Measurements from ENCODE around the gene CPSF4L.

CPSF4L gene

DNA sequence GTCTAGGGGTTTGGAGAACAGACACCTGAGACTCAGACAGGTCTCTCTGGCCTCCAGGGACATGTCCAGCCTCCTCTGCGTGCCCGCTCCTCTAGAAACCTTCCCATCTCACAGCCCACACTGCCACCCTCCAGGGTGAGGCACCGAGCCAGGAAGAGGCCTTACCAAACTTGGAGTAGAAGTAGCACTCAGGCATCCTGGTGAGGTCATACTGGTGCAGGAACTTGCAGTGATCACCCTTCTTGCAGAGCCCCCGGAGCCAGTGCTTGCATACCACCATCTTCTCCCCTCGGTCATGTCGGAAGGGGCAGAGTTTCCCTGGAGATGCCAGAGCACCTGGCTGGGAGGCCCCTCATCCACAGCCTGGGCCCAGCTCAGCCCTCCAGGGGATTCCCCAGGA lies 4.2 kb downstream of the CPSF4L start:
- no peak overlapping the region for H3K4me3 ChIP-seq (replicated peaks; ENCODE audit: insufficient read depth, low read length)
- no peaks in the 10 kb centered on the region for H3K27me3 ChIP-seq (ENCODE audit: insufficient read depth, poor library complexity, severe bottlenecking)
- DNase-seq (ENCODE audit: low read depth in 1 of 2, low spot score in 1 of 2) = no peak
- no peak overlapping the region for H3K27ac ChIP-seq (replicated peaks)
- TF ChIP-seq, protein P1, sequence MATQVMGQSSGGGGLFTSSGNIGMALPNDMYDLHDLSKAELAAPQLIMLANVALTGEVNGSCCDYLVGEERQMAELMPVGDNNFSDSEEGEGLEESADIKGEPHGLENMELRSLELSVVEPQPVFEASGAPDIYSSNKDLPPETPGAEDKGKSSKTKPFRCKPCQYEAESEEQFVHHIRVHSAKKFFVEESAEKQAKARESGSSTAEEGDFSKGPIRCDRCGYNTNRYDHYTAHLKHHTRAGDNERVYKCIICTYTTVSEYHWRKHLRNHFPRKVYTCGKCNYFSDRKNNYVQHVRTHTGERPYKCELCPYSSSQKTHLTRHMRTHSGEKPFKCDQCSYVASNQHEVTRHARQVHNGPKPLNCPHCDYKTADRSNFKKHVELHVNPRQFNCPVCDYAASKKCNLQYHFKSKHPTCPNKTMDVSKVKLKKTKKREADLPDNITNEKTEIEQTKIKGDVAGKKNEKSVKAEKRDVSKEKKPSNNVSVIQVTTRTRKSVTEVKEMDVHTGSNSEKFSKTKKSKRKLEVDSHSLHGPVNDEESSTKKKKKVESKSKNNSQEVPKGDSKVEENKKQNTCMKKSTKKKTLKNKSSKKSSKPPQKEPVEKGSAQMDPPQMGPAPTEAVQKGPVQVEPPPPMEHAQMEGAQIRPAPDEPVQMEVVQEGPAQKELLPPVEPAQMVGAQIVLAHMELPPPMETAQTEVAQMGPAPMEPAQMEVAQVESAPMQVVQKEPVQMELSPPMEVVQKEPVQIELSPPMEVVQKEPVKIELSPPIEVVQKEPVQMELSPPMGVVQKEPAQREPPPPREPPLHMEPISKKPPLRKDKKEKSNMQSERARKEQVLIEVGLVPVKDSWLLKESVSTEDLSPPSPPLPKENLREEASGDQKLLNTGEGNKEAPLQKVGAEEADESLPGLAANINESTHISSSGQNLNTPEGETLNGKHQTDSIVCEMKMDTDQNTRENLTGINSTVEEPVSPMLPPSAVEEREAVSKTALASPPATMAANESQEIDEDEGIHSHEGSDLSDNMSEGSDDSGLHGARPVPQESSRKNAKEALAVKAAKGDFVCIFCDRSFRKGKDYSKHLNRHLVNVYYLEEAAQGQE (IDR thresholded peaks at IDR 0.05; ENCODE audit: insufficient replicate concordance, low read depth) = no peak
- TF ChIP-seq, protein P2, sequence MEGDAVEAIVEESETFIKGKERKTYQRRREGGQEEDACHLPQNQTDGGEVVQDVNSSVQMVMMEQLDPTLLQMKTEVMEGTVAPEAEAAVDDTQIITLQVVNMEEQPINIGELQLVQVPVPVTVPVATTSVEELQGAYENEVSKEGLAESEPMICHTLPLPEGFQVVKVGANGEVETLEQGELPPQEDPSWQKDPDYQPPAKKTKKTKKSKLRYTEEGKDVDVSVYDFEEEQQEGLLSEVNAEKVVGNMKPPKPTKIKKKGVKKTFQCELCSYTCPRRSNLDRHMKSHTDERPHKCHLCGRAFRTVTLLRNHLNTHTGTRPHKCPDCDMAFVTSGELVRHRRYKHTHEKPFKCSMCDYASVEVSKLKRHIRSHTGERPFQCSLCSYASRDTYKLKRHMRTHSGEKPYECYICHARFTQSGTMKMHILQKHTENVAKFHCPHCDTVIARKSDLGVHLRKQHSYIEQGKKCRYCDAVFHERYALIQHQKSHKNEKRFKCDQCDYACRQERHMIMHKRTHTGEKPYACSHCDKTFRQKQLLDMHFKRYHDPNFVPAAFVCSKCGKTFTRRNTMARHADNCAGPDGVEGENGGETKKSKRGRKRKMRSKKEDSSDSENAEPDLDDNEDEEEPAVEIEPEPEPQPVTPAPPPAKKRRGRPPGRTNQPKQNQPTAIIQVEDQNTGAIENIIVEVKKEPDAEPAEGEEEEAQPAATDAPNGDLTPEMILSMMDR (IDR thresholded peaks at IDR 0.05; ENCODE audit: insufficient read depth, low read length) = no peak
- no peak for TF ChIP-seq POLR2AphosphoS5 (IDR thresholded peaks at IDR 0.05; ENCODE audit: low read depth)
- no peak for TF ChIP-seq SPI1 (IDR thresholded peaks at IDR 0.05; ENCODE audit: borderline replicate concordance, low read depth)
- no peak for TF ChIP-seq GABPA (IDR thresholded peaks at IDR 0.05; ENCODE audit: low read depth)

DNA sequence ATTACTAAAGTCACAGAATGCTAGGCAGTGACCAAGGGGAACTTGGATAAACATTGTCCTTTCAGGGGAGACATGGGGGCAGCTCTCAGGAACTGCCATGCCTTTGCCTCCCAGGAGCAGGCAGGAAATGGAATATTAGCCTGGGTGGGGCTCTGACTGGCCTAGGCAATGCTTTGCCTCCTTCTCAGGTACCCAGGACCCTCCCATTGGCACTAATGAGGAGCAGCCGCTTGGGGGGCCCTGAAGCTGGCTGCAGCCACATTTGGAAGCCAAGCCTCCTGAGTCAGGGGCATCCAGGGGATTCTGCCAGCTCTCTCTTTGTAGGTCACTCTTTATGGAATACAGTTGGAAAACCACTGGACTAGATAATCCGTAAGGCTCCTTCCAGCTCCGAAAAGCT lies 5.5 kb downstream of the CPSF4L start:
- H3K27me3 ChIP-seq (ENCODE audit: insufficient read depth, poor library complexity, severe bottlenecking) = no peaks in the 10 kb centered on the region
- H3K27ac ChIP-seq (replicated peaks) = no peak overlapping the region
- no peak for TF ChIP-seq POLR2AphosphoS5 (IDR thresholded peaks at IDR 0.05; ENCODE audit: low read depth)
- TF ChIP-seq GABPA (IDR thresholded peaks at IDR 0.05; ENCODE audit: low read depth) = no peak
- TF ChIP-seq, protein P2 (IDR thresholded peaks at IDR 0.05; ENCODE audit: insufficient read depth, low read length) = no peak
- TF ChIP-seq, protein P1 (IDR thresholded peaks at IDR 0.05; ENCODE audit: insufficient replicate concordance, low read depth) = no peak
- no peak overlapping the region for H3K4me3 ChIP-seq (replicated peaks; ENCODE audit: insufficient read depth, low read length)
- no peak for DNase-seq (ENCODE audit: low read depth in 1 of 2, low spot score in 1 of 2)

DNA sequence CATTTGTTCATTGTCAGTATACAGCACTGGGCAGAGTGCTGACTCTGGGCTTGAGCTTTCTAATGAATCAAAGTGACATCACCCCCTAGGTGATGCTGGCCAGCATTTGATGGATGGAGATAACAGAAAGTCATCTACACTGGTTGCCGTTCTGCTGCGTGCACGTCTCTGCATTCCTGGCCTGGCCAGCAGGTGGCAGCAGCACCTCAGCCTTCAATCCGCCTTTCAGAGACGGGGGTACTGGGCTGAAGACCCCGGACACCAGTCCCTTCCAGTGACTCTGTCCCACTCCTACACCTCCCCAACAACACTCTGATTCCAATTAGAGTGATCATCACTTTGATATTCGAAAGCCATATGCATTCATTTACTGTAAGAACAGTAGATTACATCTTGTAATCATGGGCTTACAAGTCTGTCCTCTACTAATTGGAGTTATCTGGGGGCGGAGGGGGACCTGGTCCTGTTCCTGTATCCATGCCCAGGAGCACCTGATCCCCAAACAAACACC lies 6.0 kb downstream of the CPSF4L start:
- no peaks in the 10 kb centered on the region for H3K27me3 ChIP-seq (ENCODE audit: insufficient read depth, poor library complexity, severe bottlenecking)
- TF ChIP-seq, protein P2 (IDR thresholded peaks at IDR 0.05; ENCODE audit: insufficient read depth, low read length) = peak; percentile 99
- TF ChIP-seq, protein P1 (IDR thresholded peaks at IDR 0.05; ENCODE audit: insufficient replicate concordance, low read depth) = no peak
- DNase-seq (ENCODE audit: low read depth in 1 of 2, low spot score in 1 of 2) = peak in 1 of 2 experiments; percentile 36
- no peak overlapping the region for H3K4me3 ChIP-seq (replicated peaks; ENCODE audit: insufficient read depth, low read length)
- no peak overlapping the region for H3K27ac ChIP-seq (replicated peaks)

All from HL-60 (cell line).